K562 (cell line): ENCODE measurements around the gene FANK1. TPM values are rescaled to one million over a fixed set of nuclear protein-coding genes. Genes with fewer than 3 reads are reported as not detected.

Experiments used
- ATAC-seq: fragments of 200-7000 bp; cut with Tn5 transposase; 3 replicates; pipeline ENCODE4 v1.9.1; 2020; ENCODE audit warnings: moderate library complexity
- BruUV-seq: library from RNA; stranded (reverse); fragments of 400-500 nt; replicated peaks from 2 replicates; lab custom pipeline; 2021; lab: Mats Ljungman, UMichigan
- CTCF ChIA-PET: fragments of 300-600 bp; formaldehyde crosslinking; extraction: SDS; loops from one replicate; lab custom pipeline; 2021; ENCODE audit warnings: low intra/inter-chr PET ratio; lab: Yijun Ruan, JAX
- POLR2A ChIA-PET: fragments of 300-600, 350-650 bp; sonication (Branson Sonifier 250); formaldehyde crosslinking; extraction: SDS; loops from one replicate; lab custom pipeline; 2021; ENCODE audit warnings: antibody characterized with exemption, inconsistent platforms; lab: Yijun Ruan, JAX
- DNase-seq, 4 experiments: peaks; one replicate each; pipeline versions ENCODE4 v3.0.0 to v3.0.0-alpha.2; 2011 to 2018; ENCODE audit warnings: low spot score in 3 of 4, mixed read lengths in 3 of 4; ENCODE audit errors: extremely low read depth in 1 of 4
- FAIRE-seq: peaks from 2 replicates; lab custom pipeline; 2011; peaks lifted over from hg19 to GRCh38; lab: Jason Lieb, UNC
- H2AFZ ChIP-seq: 2 replicates; pipeline ENCODE4 v1.6.0; 2011; ENCODE audit warnings: low read depth, low read length, control low read depth, inconsistent platforms
- H3K27ac ChIP-seq: fragments of 200-600 bp; 3 replicates; pipeline ENCODE4 v1.8.0; 2011; ENCODE audit warnings: low read depth, mild to moderate bottlenecking, control low read depth, inconsistent platforms, low read length, moderate library complexity, mixed read lengths; ENCODE audit errors: extremely low read depth
- H3K27me3 ChIP-seq, 2 experiments: fragments of 300-600 bp in 1 of 2; 2 replicates in 1 of 2; 3 replicates in 1 of 2; pipeline versions ENCODE4 v1.6.0 to v1.8.0; 2011; ENCODE audit warnings: inconsistent platforms in 2 of 2, low read length in 2 of 2, mild to moderate bottlenecking in 1 of 2, mixed read lengths in 1 of 2, moderate library complexity in 1 of 2; ENCODE audit not compliant: control insufficient read depth in 2 of 2, insufficient read depth in 2 of 2
- H3K36me3 ChIP-seq: fragments of 300-600 bp; 3 replicates; pipeline ENCODE4 v1.8.0; 2011; ENCODE audit warnings: mild to moderate bottlenecking, low read length, inconsistent platforms; ENCODE audit not compliant: control insufficient read depth, insufficient read depth
- H3K4me1 ChIP-seq, 2 experiments: fragments of 200-600 bp in 1 of 2; replicated peaks in 1 of 2; 2 replicates in 1 of 2; 3 replicates in 1 of 2; pipeline versions ENCODE4 v1.5.1 to v1.8.0; 2011; ENCODE audit warnings: inconsistent platforms in 2 of 2, low read length in 2 of 2, mild to moderate bottlenecking in 1 of 2, mixed read lengths in 1 of 2, moderate library complexity in 1 of 2; ENCODE audit not compliant: control insufficient read depth in 2 of 2, insufficient read depth in 2 of 2
- H3K4me2 ChIP-seq: 2 replicates; pipeline ENCODE4 v1.6.1; 2011; ENCODE audit warnings: low read length, control low read depth, inconsistent platforms, mixed read lengths; ENCODE audit not compliant: insufficient read depth
- H3K4me3 ChIP-seq: fragments of 200-600 bp; sonication (generic), shearing (Covaris generic); 2 replicates; pipeline ENCODE4 v1.5.1; 2016; ENCODE audit warnings: control low read depth, inconsistent platforms
- H3K79me2 ChIP-seq: fragments of 200-600 bp; 3 replicates; pipeline ENCODE4 v1.8.0; 2011; ENCODE audit warnings: low read length, inconsistent platforms; ENCODE audit not compliant: control insufficient read depth, insufficient read depth
- H3K9ac ChIP-seq, 2 experiments: 2 replicates each; pipeline versions ENCODE4 v1.6.0 to v1.6.1; 2011; ENCODE audit warnings: low read depth in 2 of 2, low read length in 2 of 2, control low read depth in 1 of 2, inconsistent platforms in 1 of 2, mild to moderate bottlenecking in 1 of 2, mixed read lengths in 1 of 2; ENCODE audit not compliant: insufficient read depth in 1 of 2
- H3K9me1 ChIP-seq: one replicate; pipeline ENCODE4 v1.6.0; 2011; ENCODE audit warnings: inconsistent platforms, mild to moderate bottlenecking, low read length, moderate library complexity; ENCODE audit not compliant: control insufficient read depth, insufficient read depth
- H3K9me3 ChIP-seq: replicated peaks from 2 replicates; pipeline ENCODE4 v1.5.1; 2011; ENCODE audit warnings: low read depth, low read length, inconsistent platforms; ENCODE audit not compliant: control insufficient read depth, insufficient read depth
- H4K20me1 ChIP-seq: replicated peaks from 2 replicates; pipeline ENCODE4 v1.6.1; 2011; ENCODE audit warnings: low read length, inconsistent platforms, mixed read lengths; ENCODE audit not compliant: control insufficient read depth, insufficient read depth
- ARNT ChIP-seq, 2 experiments: fragments of 450-650 bp; IDR thresholded peaks; 2 replicates each; pipeline ENCODE4 v1.6.1; 2016; ENCODE audit warnings: mild to moderate bottlenecking in 1 of 2
- BRF2 ChIP-seq: IDR thresholded peaks from 3 replicates; pipeline ENCODE4 v1.6.1; 2011; ENCODE audit warnings: borderline replicate concordance, mild to moderate bottlenecking; ENCODE audit not compliant: insufficient read length, insufficient read depth
- CBFA2T3 ChIP-seq: fragments of 450-650 bp; IDR thresholded peaks from 2 replicates; pipeline ENCODE4 v1.6.1; 2017
- RBM25 ChIP-seq: fragments of 200-400 bp; formaldehyde crosslinking; IDR thresholded peaks from 2 replicates; pipeline ENCODE4 v1.6.1; 2018; ENCODE audit warnings: low read length, low read depth, moderate library complexity; ENCODE audit not compliant: severe bottlenecking
- THAP7 ChIP-seq: fragments of 250-450 bp; sonication (Bioruptor Pico); IDR thresholded peaks from 2 replicates; pipeline ENCODE4 v1.5.0; 2021
- ZNF3 ChIP-seq: fragments of 250-450 bp; sonication (Bioruptor Pico); IDR thresholded peaks from 2 replicates; pipeline ENCODE4 v1.5.0; 2021; ENCODE audit warnings: mild to moderate bottlenecking, moderate library complexity
- WGBS: fragments of 100-300 bp; shearing (Covaris generic); methylation state at CpG from one replicate; pipeline ENCODE4 v1.1.6; 2016; ENCODE audit warnings: low coverage, mixed read lengths; ENCODE audit not compliant: insufficient coverage; ENCODE audit errors: missing lambda C conversion rate; 5-methylcytosine and 5-hydroxymethylcytosine counted together
- in situ Hi-C: fragments of 300-500 bp; cut with MboI; formaldehyde crosslinking; loops from 4 replicates; pipeline ENCODE4 v1.15.0; 2018; ENCODE audit warnings: inconsistent platforms, mixed read lengths
- intact Hi-C: fragments of 100-400 bp; cut with micrococcal nuclease; formaldehyde crosslinking; loops from 2 replicates; pipeline ENCODE4 v1.14.2; 2022
- polyA plus RNA-seq, 8 experiments: library from polyadenylated mRNA; depleted of rRNA in 4 of 8; stranded (reverse) in 5 of 8; unstranded in 3 of 8; fragments of >200 nt; fragmentation: Nextera tagmentation in 2 of 8; fragmentation: Illumina TruSeq in 1 of 8; extraction: Ambion mirVana in 2 of 8; extraction: Trizol in 1 of 8; gene quantifications; 2 replicates each; pipeline versions ENCODE4 v1.2.1 to v1.2.3, GENCODE V29; 2011 to 2014; ENCODE audit warnings: inconsistent platforms in 1 of 8, missing spikeins in 1 of 8
- total RNA-seq, 7 experiments: library from RNA; depleted of rRNA in 6 of 7; stranded (reverse); fragments of >200 nt in 6 of 7; fragmentation: Illumina TruSeq in 2 of 7; extraction: Trizol in 2 of 7; gene quantifications; 2 replicates each; pipeline versions ENCODE4 v1.2.1 to v1.2.3, GENCODE V29; 2011 to 2021; ENCODE audit warnings: low replicate concordance in 1 of 7

The FANK1 gene
- total and polyA plus RNA-seq, 9 of the 15 experiments (the other 6 are each of a cell fraction or from before 2014, with no cell fraction given): 0.11 to 2.3 (median 0.51) TPM; not detected in 1

GRCh38 chr10:125985557-125986240 is 89.3 kb downstream of the FANK1 start:
- Histone ChIP-seq H3K9me3 (no peaks in the 10 kb centered on the region), H3K9ac (no peak overlapping the region), H3K4me2 (no peak overlapping the region), H3K27ac (no peak overlapping the region), H2AFZ (no peak overlapping the region), H3K4me3 (no peak overlapping the region), H4K20me1 (peaks cover 3% of the 10 kb centered on the region; the same call in 1 of the 2 replicates), H3K36me3 (no peaks in the 10 kb centered on the region), H3K27me3 (peaks cover 0 to 7% of the 10 kb centered on the region in 2 experiments; a peak in 2 of 5 replicates), H3K4me1 (no peaks in the 10 kb centered on the region), H3K79me2 (no peaks in the 10 kb centered on the region), H3K9me1 (no peaks in the 10 kb centered on the region)
- FAIRE-seq (no peak), ATAC-seq (no peak), DNase-seq (no peak)
- TF ChIP-seq ZNF3 (CRISPR knock-in tag) (no peak), BRF2 (no peak), ARNT (IDR thresholded peaks at IDR 0.05) (no peak), THAP7 (CRISPR knock-in tag) (no peak), CBFA2T3 (no peak), RBM25 (no peak)
- 0% methylated on average over 4 of the region's 5 CpGs for WGBS
- in situ Hi-C loops: loop anchor here (10.0 kb wide), 1 partner anchor 519 kb away; no protein-coding TSS in a partner anchor
- intact Hi-C loops: loop anchor here (10.0 kb wide), 2 partner anchors 179 to 759 kb away; no protein-coding TSS in a partner anchor
- POLR2A ChIA-PET: no interaction called here
- CTCF ChIA-PET: no interaction called here
- BruUV-seq: no TSS peak
